HepG2 (cell line): ENCODE data around the gene TUT1. TPM values are rescaled to one million over a fixed set of nuclear protein-coding genes. Genes with fewer than 3 reads are reported as not detected.
A peak's percentile ranks its signal among the peaks of the same experiment; 100 is the strongest.

Source experiments
- ARNT ChIP-seq: fragments of 450-650 bp; IDR thresholded peaks from 2 replicates; pipeline ENCODE4 v1.6.1; 2017
- MIXL1 ChIP-seq: IDR thresholded peaks from 2 replicates; pipeline ENCODE4 v1.6.1; 2016
- NFAT5 ChIP-seq: sonication (generic); formaldehyde crosslinking; IDR thresholded peaks from 2 replicates; pipeline ENCODE4 v1.4.0; 2020; ENCODE audit warnings: missing genetic modification reagents
- PCBP1 ChIP-seq: fragments of 200-400 bp; formaldehyde crosslinking; IDR thresholded peaks from 2 replicates; pipeline ENCODE4 v1.6.1; 2017; ENCODE audit warnings: mild to moderate bottlenecking, low read depth, low read length, borderline replicate concordance
- RERE ChIP-seq: IDR thresholded peaks from 2 replicates; pipeline ENCODE4 v1.6.1; 2016; ENCODE audit warnings: low read depth, missing genetic modification reagents, missing compliant biosample characterization
- SOX6 ChIP-seq, 2 experiments: fragments of 450-650 bp in 1 of 2; sonication (generic) in 1 of 2; formaldehyde crosslinking in 1 of 2; IDR thresholded peaks; 2 replicates each; pipeline versions ENCODE4 v1.4.0 to v1.6.1; 2017 to 2020; ENCODE audit warnings: antibody characterized with exemption in 1 of 2, mild to moderate bottlenecking in 1 of 2, missing genetic modification reagents in 1 of 2
- ZNF318 ChIP-seq: sonication (generic); formaldehyde crosslinking; IDR thresholded peaks from 2 replicates; pipeline ENCODE4 v1.4.0; 2020; ENCODE audit warnings: mild to moderate bottlenecking, missing genetic modification reagents
- ZNF543 ChIP-seq: sonication (generic); formaldehyde crosslinking; IDR thresholded peaks from 2 replicates; pipeline ENCODE4 v1.4.0; 2020; ENCODE audit warnings: mild to moderate bottlenecking, missing genetic modification reagents
- ZNF557 ChIP-seq: sonication (generic); formaldehyde crosslinking; IDR thresholded peaks from 2 replicates; pipeline ENCODE4 v1.4.0; 2020; ENCODE audit warnings: missing genetic modification reagents
- polyA plus RNA-seq, 8 experiments: library from polyadenylated mRNA; depleted of rRNA in 3 of 8; stranded (reverse) in 7 of 8; unstranded in 1 of 8; fragments of >200 nt; fragmentation: Illumina TruSeq in 4 of 8; extraction: Trizol in 4 of 8; gene quantifications; 2 replicates each; pipeline versions ENCODE4 v1.2.1 to v1.2.3, GENCODE V29; 2011 to 2016; ENCODE audit warnings: low read depth in 4 of 8, missing spikeins in 1 of 8, mixed read lengths in 1 of 8; ENCODE audit not compliant: insufficient read depth in 1 of 8
- total RNA-seq, 5 experiments: library from RNA; depleted of rRNA; stranded (reverse); fragments of >200 nt; fragmentation: Illumina TruSeq; extraction: Trizol; gene quantifications; 2 replicates each; pipeline ENCODE4 v1.2.3, GENCODE V29; 2016; ENCODE audit warnings: low read depth in 1 of 5

TUT1 gene
- total and polyA plus RNA-seq, 2 of the 13 experiments (the other 11 are each of a cell fraction or from before 2014, with no cell fraction given) = 9.7 to 14.3 TPM

GRCh38 chr11:62545437-62546243 lies 45.7 kb downstream of the TUT1 start (continued):
- TF ChIP-seq ARNT = no peak
- peak; percentile 36; the same call in 1 of the 2 replicates for TF ChIP-seq ZNF318
- no peak for TF ChIP-seq MIXL1
- TF ChIP-seq RERE (CRISPR knock-in tag) = peak; percentile 53; the same call in 1 of the 2 replicates
- TF ChIP-seq PCBP1 = peak; percentile 73; the same call in 1 of the 2 replicates
- TF ChIP-seq SOX6 (IDR thresholded peaks at IDR 0.05) = no peak
- peak; percentile 47 for TF ChIP-seq SOX6 (CRISPR knock-in tag; IDR thresholded peaks at IDR 0.05)
- no peak; the same call in 1 of the 2 replicates for TF ChIP-seq ZNF543 (CRISPR knock-in tag)
- no peak for TF ChIP-seq NFAT5 (CRISPR knock-in tag)
- TF ChIP-seq ZNF557 = 0 out of 2 replicates have a peak, but pooled peaks have one; percentile 15
